Measurements from ENCODE around the gene GMPPA. TPM values are rescaled to one million over a fixed set of nuclear protein-coding genes. Genes with fewer than 3 reads are reported as not detected.

Gene GMPPA
- total and polyA plus RNA-seq, 4 donors, result 18.8 to 48.9 (median 38.7) TPM

DNA sequence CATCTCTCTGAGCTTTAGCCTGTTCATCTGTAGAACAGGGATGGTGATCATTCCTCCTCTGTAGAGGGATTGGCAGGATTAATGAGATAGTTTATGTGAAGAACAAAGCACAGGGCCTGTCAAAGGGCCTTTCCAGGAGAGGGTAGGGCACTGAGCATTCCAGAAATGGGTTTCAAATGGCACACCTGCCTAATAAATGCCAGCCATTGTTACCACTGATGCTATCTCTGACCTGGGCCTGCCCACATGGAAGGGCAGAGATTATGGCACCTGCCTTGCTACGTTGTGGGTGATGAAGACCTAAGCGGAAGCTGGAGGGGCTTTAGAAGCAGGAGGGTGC, 31.0 kb upstream of the GMPPA start:
- ATAC-seq (ENCODE audit: insufficient read depth, low FRiP score) (no peak), DNase-seq (no peak)
- WGBS, 2 donors, result 86 to 93% methylated on average over 2 of the region's 2 CpGs
- Histone ChIP-seq H3K36me3 (ENCODE audit: control insufficient read depth in 4 of 4, insufficient read depth in 4 of 4, low read length in 4 of 4) (peaks cover 0 to 7% (median under 1%) of the 10 kb centered on the region in 4 donors), H3K9me3 (ENCODE audit: control insufficient read depth in 4 of 4, insufficient read depth in 3 of 4, low read length in 3 of 4) (peaks cover 0 to 2% (median 0%) of the 10 kb centered on the region in 4 donors), H3K27me3 (ENCODE audit: control insufficient read depth in 3 of 3, insufficient read depth in 3 of 3, low read length in 2 of 3) (no peaks in the 10 kb centered on the region), H3K27ac (ENCODE audit: low read depth in 1 of 2, low read length in 1 of 2) (no peak overlapping the region), H3K9ac (ENCODE audit: insufficient read depth in 1 of 2, low read length in 2 of 2) (no peak overlapping the region), H3K4me3 (no peak overlapping the region), H3K4me1 (ENCODE audit: control insufficient read depth in 5 of 5, insufficient read depth in 5 of 5, low read length in 5 of 5) (peaks cover 0 to 3% (median 0%) of the 10 kb centered on the region in 5 donors)
- TF ChIP-seq, protein P1, sequence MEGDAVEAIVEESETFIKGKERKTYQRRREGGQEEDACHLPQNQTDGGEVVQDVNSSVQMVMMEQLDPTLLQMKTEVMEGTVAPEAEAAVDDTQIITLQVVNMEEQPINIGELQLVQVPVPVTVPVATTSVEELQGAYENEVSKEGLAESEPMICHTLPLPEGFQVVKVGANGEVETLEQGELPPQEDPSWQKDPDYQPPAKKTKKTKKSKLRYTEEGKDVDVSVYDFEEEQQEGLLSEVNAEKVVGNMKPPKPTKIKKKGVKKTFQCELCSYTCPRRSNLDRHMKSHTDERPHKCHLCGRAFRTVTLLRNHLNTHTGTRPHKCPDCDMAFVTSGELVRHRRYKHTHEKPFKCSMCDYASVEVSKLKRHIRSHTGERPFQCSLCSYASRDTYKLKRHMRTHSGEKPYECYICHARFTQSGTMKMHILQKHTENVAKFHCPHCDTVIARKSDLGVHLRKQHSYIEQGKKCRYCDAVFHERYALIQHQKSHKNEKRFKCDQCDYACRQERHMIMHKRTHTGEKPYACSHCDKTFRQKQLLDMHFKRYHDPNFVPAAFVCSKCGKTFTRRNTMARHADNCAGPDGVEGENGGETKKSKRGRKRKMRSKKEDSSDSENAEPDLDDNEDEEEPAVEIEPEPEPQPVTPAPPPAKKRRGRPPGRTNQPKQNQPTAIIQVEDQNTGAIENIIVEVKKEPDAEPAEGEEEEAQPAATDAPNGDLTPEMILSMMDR (IDR thresholded peaks at IDR 0.05; ENCODE audit: control extremely low read depth, extremely low read depth), result no peak

DNA sequence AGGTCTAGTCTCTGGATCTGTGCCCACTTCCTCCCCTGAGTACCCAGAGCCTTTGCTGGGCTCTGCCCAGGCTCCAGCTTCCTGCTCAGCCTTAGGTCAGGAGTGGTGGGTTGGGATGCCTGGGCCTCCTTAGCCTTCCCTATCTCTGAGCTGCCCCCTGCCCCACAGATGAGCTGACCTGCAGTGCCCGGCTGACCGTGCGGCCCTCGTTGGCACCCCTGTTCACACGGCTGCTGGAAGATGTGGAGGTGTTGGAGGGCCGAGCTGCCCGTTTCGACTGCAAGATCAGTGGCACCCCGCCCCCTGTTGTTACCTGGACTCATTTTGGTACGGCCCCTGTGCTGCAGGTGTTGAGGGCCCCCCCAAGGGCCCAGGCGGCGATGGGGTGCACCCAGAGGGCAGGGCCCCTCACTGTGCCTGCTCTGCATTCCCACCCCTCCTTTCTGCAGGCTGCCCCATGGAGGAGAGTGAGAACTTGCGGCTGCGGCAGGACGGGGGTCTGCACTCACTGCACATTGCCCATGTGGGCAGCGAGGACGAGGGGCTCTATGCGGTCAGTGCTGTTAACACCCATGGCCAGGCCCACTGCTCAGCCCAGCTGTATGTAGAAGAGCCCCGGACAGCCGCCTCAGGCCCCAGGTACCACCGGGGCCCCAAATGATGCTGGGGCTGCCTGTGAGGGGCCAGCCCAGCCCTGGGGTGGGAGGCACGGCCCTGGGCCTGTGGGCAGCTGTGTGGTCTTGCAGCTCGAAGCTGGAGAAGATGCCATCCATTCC, 30.1 kb upstream of the GMPPA start:
- no peak for ATAC-seq (ENCODE audit: insufficient read depth, low FRiP score)
- Histone ChIP-seq H3K27ac (ENCODE audit: low read depth in 1 of 2, low read length in 1 of 2) (no peak overlapping the region), H3K9me3 (ENCODE audit: control insufficient read depth in 4 of 4, insufficient read depth in 3 of 4, low read length in 3 of 4) (peaks cover 0 to 2% (median 0%) of the 10 kb centered on the region in 4 donors), H3K27me3 (ENCODE audit: control insufficient read depth in 3 of 3, insufficient read depth in 3 of 3, low read length in 2 of 3) (no peaks in the 10 kb centered on the region), H3K4me1 (ENCODE audit: control insufficient read depth in 5 of 5, insufficient read depth in 5 of 5, low read length in 5 of 5) (peaks cover 0 to 3% (median 0%) of the 10 kb centered on the region in 5 donors), H3K4me3 (no peak overlapping the region), H3K9ac (ENCODE audit: insufficient read depth in 1 of 2, low read length in 2 of 2) (no peak overlapping the region), H3K36me3 (ENCODE audit: control insufficient read depth in 4 of 4, insufficient read depth in 4 of 4, low read length in 4 of 4) (peaks cover 0 to 11% (median under 1%) of the 10 kb centered on the region in 4 donors)
- 89 to 94% methylated on average over 23 of the region's 23 CpGs for WGBS, 2 donors
- TF ChIP-seq, protein P1 (IDR thresholded peaks at IDR 0.05; ENCODE audit: control extremely low read depth, extremely low read depth), result no peak
- no peak for DNase-seq

DNA sequence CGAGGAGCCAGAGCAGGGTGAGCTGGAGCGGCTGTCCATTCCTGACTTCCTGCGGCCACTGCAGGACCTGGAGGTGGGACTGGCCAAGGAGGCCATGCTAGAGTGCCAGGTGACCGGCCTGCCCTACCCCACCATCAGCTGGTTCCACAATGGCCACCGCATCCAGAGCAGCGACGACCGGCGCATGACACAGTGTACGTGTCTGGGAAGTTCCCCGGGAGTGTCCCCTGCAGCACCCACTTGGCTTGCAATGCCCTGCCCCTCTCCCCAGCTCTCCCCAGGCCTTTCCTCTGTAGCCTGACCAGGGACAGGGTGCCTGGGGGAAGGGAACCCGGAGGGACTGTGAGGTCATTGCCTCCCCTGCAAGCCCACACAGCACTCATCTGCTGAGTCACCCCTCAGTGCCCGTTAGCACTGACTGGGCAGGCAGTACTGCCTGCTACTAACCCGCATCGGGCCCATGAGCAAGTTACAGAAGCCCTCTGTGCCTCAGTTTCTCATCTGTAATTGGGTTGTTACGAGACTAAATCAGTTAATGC, 29.4 kb upstream of the GMPPA start:
- Histone ChIP-seq H3K27me3 (ENCODE audit: control insufficient read depth in 3 of 3, insufficient read depth in 3 of 3, low read length in 2 of 3) (no peaks in the 10 kb centered on the region), H3K27ac (ENCODE audit: low read depth in 1 of 2, low read length in 1 of 2) (no peak overlapping the region), H3K36me3 (ENCODE audit: control insufficient read depth in 4 of 4, insufficient read depth in 4 of 4, low read length in 4 of 4) (peaks cover 0 to 14% (median under 1%) of the 10 kb centered on the region in 4 donors), H3K9ac (ENCODE audit: insufficient read depth in 1 of 2, low read length in 2 of 2) (no peak overlapping the region), H3K9me3 (ENCODE audit: control insufficient read depth in 4 of 4, insufficient read depth in 3 of 4, low read length in 3 of 4) (peaks cover 0 to 2% (median 0%) of the 10 kb centered on the region in 4 donors), H3K4me3 (no peak overlapping the region), H3K4me1 (ENCODE audit: control insufficient read depth in 5 of 5, insufficient read depth in 5 of 5, low read length in 5 of 5) (peaks cover 0 to 3% (median 0%) of the 10 kb centered on the region in 5 donors)
- WGBS, 2 donors, result 85 to 88% methylated on average over 16 of the region's 16 CpGs
- TF ChIP-seq, protein P1 (IDR thresholded peaks at IDR 0.05; ENCODE audit: control extremely low read depth, extremely low read depth), result no peak
- no peak for ATAC-seq (ENCODE audit: insufficient read depth, low FRiP score)
- no peak for DNase-seq

Measured in lung (tissue), 12 donors.